GM12891 (cell line): ENCODE measurements around the gene MSH3.

Experiments used
- POLR2A ChIP-seq: IDR thresholded peaks from 2 replicates; pipeline ENCODE4 v1.6.1; 2011; ENCODE audit warnings: low read depth, low read length, control low read depth
- POLR2AphosphoS5 ChIP-seq: IDR thresholded peaks from 2 replicates; pipeline ENCODE4 v1.6.1; 2011; ENCODE audit warnings: low read depth, low read length, control low read depth
- TAF1 ChIP-seq: IDR thresholded peaks from 2 replicates; pipeline ENCODE4 v1.6.1; 2011; ENCODE audit warnings: low read depth, low read length, control low read depth

DNA sequence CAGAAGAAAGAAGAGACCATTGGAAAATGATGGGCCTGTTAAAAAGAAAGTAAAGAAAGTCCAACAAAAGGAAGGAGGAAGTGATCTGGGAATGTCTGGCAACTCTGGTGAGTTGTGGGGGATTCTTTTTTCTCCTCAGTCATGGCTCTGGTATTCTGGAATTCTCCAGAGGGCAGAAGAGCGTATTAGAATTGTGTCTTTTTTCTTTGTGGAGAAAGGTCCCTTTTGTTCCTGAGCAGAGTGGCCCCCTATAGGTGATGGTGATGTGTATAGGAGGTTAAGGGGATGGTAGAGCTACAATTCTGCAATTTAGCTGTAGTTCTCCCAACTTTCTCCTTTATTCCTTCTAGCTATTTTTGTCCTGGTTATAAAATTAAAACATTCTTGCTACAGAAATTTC lies 2.0 kb downstream of the MSH3 start:
- TF ChIP-seq TAF1 (no peak), POLR2AphosphoS5 (no peak), POLR2A (no peak)
